ENCODE measurements around the gene ASAP3. TPM values are rescaled to one million over a fixed set of nuclear protein-coding genes. Genes with fewer than 3 reads are reported as not detected.
"Not testable (repeated sequence)": the region's sequence is repeated elsewhere in the genome, so short reads cannot be mapped to it uniquely, and the experiment has no call there.

Gene ASAP3
- total and polyA plus RNA-seq, 12 donors, result 22.4 to 122 (median 77.3) TPM

DNA sequence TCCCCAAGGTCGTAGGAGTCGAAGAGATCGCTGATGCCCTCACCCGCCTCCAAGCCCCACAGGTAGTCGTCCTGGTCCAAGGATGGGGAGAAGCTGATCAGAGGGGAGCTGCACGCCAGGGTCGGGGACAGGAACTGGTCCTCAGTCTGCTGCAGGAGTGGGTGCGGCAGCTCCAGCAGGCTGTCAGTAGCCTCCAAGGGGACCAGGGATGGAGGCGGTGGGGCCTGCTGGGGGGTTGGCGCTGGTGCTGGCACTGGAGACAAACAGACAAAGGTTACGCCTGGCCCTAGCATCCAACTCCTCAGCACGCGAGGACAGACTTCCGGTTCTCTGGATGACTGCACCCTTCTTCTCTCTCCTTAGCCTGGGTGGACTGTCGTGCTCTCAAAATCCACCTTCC lies 25.9 kb upstream of the ASAP3 start:
- WGBS, 4 donors, result 88 to 96% (median 93%) methylated on average over 11 to 15 of the region's 15 CpGs
- Histone ChIP-seq H3K27me3 (no peaks in the 10 kb centered on the region), H3K27ac (no peak overlapping the region), H3K4me3 (no peak overlapping the region), H3K36me3 (replicated peaks in 1 of 2) (no peaks in the 10 kb centered on the region), H3K4me1 (replicated peaks in 1 of 2) (no peaks in the 10 kb centered on the region), H3K9me3 (replicated peaks in 1 of 3) (no peaks in the 10 kb centered on the region)
- no peak for DNase-seq
- TF ChIP-seq, protein P1, sequence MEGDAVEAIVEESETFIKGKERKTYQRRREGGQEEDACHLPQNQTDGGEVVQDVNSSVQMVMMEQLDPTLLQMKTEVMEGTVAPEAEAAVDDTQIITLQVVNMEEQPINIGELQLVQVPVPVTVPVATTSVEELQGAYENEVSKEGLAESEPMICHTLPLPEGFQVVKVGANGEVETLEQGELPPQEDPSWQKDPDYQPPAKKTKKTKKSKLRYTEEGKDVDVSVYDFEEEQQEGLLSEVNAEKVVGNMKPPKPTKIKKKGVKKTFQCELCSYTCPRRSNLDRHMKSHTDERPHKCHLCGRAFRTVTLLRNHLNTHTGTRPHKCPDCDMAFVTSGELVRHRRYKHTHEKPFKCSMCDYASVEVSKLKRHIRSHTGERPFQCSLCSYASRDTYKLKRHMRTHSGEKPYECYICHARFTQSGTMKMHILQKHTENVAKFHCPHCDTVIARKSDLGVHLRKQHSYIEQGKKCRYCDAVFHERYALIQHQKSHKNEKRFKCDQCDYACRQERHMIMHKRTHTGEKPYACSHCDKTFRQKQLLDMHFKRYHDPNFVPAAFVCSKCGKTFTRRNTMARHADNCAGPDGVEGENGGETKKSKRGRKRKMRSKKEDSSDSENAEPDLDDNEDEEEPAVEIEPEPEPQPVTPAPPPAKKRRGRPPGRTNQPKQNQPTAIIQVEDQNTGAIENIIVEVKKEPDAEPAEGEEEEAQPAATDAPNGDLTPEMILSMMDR (IDR thresholded peaks at IDR 0.05), result no peak
- TF ChIP-seq POLR2A (IDR thresholded peaks at IDR 0.05), result no peak
- intact Hi-C loops (cut with DNase I), result no loop called here

DNA sequence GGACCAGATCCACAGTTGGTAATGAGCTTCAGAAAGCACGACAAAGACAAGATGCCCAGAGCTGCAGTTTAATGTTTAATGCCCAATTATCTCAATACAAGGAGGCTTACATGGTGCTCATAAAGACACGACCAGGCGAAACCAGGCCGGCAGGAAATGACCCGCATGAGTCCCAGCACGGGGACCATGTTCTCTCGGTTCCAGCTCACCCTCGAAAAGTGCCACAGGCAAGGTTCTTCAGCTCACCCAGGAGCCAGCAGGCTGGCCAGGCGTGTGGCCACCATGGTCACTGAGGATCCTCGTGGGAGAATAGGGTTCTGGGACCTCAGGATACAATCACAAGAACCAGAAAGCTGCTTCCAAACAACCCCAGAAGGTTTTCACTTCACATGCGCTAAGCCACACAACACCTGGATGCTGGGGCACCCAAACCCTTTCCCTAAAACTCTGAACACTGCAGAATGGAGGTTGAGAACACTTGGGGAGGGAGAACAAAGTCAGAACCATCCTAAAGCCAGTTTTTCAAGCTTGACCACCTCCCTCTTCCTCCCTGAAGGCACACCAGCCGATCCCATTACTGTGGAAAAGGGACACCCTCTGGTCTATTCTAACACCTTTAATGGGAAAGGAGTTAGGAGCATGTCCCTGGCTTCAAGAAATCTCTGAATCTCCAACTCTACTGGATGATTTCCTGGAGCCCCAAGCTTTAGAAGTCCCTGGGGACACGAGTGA lies 22.6 kb upstream of the ASAP3 start:
- H3K9me3 ChIP-seq (replicated peaks in 1 of 3), result no peaks in the 10 kb centered on the region
- H3K27me3 ChIP-seq, result no peaks in the 10 kb centered on the region
- intact Hi-C loops (cut with DNase I), result no loop called here
- no peaks in the 10 kb centered on the region for H3K4me1 ChIP-seq (replicated peaks in 1 of 2)
- 90 to 94% (median 92%) methylated on average over 11 to 13 of the region's 13 CpGs for WGBS, 4 donors
- H3K27ac ChIP-seq, result no peak overlapping the region
- no peak for DNase-seq
- H3K36me3 ChIP-seq (replicated peaks in 1 of 2), result no peaks in the 10 kb centered on the region
- TF ChIP-seq POLR2A (IDR thresholded peaks at IDR 0.05), result no peak
- TF ChIP-seq, protein P1 (IDR thresholded peaks at IDR 0.05), result no peak
- H3K4me3 ChIP-seq, result no peak overlapping the region

DNA sequence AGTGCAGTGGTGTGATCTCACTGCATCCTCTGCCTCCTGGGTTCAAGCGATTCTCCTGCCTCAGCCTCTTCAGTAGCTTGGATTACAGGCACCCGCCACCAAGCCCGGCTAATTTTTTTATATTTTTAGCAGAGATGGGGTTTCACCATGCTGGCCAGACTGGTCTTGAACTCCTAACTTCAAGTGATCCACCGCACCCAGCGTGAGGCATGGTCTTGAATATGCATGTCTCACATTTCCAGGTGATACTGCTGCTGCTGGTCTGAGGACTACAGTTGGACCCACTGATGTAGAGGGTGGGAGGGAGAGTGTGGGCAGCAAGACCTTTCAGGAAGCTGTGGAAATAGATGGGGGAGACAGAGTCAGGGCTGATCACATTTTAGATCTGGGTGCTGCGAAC lies 21.9 kb upstream of the ASAP3 start:
- Histone ChIP-seq H3K36me3 (replicated peaks in 1 of 2) (no peaks in the 10 kb centered on the region), H3K27me3 (no peaks in the 10 kb centered on the region), H3K4me3 (no peak overlapping the region), H3K4me1 (replicated peaks in 1 of 2) (no peaks in the 10 kb centered on the region), H3K27ac (no peak overlapping the region), H3K9me3 (replicated peaks in 1 of 3) (no peaks in the 10 kb centered on the region)
- TF ChIP-seq POLR2A (IDR thresholded peaks at IDR 0.05), result no peak
- TF ChIP-seq, protein P1 (IDR thresholded peaks at IDR 0.05), result no peak
- intact Hi-C loops (cut with DNase I), result no loop called here
- no peak for DNase-seq
- WGBS, 4 donors, result 96 to 99% (median 97%) methylated on average over 6 of the region's 6 CpGs

DNA sequence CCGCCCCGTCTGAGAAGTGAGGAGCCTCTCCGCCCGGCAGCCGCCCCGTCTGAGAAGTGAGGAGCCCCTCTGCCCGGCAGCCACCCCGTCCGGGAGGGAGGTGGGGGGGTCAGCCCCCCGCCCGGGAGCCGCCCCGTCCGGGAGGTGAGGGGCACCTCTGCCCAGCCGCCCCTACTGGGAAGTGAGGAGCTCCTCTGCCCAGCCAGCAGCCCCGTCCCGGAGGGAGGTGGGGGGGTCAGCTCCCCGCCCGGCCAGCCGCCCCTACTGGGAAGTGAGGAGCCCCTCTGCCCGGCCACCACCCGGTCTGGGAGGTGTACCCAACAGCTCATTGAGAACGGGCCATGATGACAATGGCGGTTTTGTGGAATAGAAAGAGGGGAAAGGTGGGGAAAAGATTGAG lies 20.2 kb upstream of the ASAP3 start:
- H3K4me1 ChIP-seq (replicated peaks in 1 of 2); DNase-seq; H3K36me3 ChIP-seq (replicated peaks in 1 of 2); H3K27me3 ChIP-seq; H3K4me3 ChIP-seq; intact Hi-C loops (cut with DNase I); H3K27ac ChIP-seq; H3K9me3 ChIP-seq (replicated peaks in 1 of 3): not testable (repeated sequence)
- WGBS, 4 donors, result 82 to 92% methylated on average over 20 to 22 of the region's 24 CpGs; no CpG with 5 or more reads in 2 of the 4 donors

DNA sequence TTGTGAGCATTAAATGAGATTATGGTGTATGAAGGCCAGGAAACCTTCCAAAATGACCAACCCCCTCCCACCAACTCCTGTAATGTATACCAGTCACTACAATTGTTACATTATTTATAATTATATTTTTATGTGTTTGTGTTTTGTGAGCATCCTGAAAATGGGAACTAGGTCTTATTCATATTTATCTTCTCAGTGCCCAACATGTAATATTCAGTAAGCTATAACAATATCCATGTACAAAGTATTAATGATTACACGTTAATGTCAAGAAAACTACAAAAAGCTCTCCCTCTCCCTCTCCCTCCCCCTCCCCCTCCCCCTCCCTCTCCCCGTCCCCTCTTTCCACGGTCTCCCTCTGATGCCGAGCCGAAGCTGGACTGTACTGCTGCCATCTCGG lies 19.0 kb upstream of the ASAP3 start:
- no peaks in the 10 kb centered on the region for H3K9me3 ChIP-seq (replicated peaks in 1 of 3)
- H3K4me3 ChIP-seq, result no peak overlapping the region
- DNase-seq, result no peak
- intact Hi-C loops (cut with DNase I), result no loop called here
- TF ChIP-seq, protein P1 (IDR thresholded peaks at IDR 0.05), result no peak
- no peak for TF ChIP-seq POLR2A (IDR thresholded peaks at IDR 0.05)
- H3K27me3 ChIP-seq, result no peaks in the 10 kb centered on the region
- no peak overlapping the region for H3K27ac ChIP-seq
- 17 to 87% (median 77%) methylated on average over 1 to 6 of the region's 6 CpGs for WGBS, 4 donors
- H3K4me1 ChIP-seq (replicated peaks in 1 of 2), result no peaks in the 10 kb centered on the region
- H3K36me3 ChIP-seq (replicated peaks in 1 of 2), result no peaks in the 10 kb centered on the region

Data from adrenal gland (tissue), 12 donors.